Ovary (tissue), 3 donors: ENCODE data around the gene CA6.

Source experiments
- CTCF ChIP-seq, 3 donors: fragments of 450-650 bp in 2 of 3; fragments of 200-600 bp in 1 of 3; IDR thresholded peaks; one replicate each; pipeline versions ENCODE4 v1.5.1 to v1.8.0; 2016 to 2022; ENCODE audit warnings: antibody characterized with exemption in 3 of 3, mild to moderate bottlenecking in 1 of 3
- POLR2A ChIP-seq: fragments of 450-650 bp; IDR thresholded peaks from one replicate; pipeline ENCODE4 v1.6.1; 2017; ENCODE audit warnings: antibody characterized with exemption, mild to moderate bottlenecking, moderate library complexity
- donor health status: DM: no; HTN: no; CAD: no.

- TF ChIP-seq CTCF (IDR thresholded peaks at IDR 0.05), result no peak
- no peak for TF ChIP-seq POLR2A
Measured at GRCh38 chr1:8925960-8926359, 19.7 kb upstream of the CA6 start.
